GM23338 (cell line): ENCODE results near the gene CACNB4. TPM values are rescaled to one million over a fixed set of nuclear protein-coding genes. Genes with fewer than 3 reads are reported as not detected.

ENCODE experiments used
- ATAC-seq: fragments of 200-7000 bp; cut with Tn5 transposase; 3 replicates; pipeline ENCODE4 v1.9.1; 2020
- DNase-seq: peaks from one replicate; pipeline ENCODE4 v3.0.0-alpha.2; 2015; ENCODE audit warnings: low spot score
- H2AFZ ChIP-seq: fragments of 200-600 bp; sonication (generic); 2 replicates; pipeline ENCODE4 v1.8.0; 2016; ENCODE audit warnings: antibody characterized with exemption, mild to moderate bottlenecking, moderate library complexity
- H3F3A ChIP-seq: fragments of 200-600 bp; sonication (generic); replicated peaks from 2 replicates; pipeline ENCODE4 v1.8.0; 2017; ENCODE audit warnings: antibody characterized with exemption, mixed run types, low read depth
- H3K27ac ChIP-seq: fragments of 200-600 bp; sonication (generic); 2 replicates; pipeline ENCODE4 v1.6.1; 2016; ENCODE audit warnings: low read depth
- H3K27me3 ChIP-seq: fragments of 200-600 bp; sonication (generic); 2 replicates; pipeline ENCODE4 v1.8.0; 2016; ENCODE audit warnings: mild to moderate bottlenecking, mixed run types, moderate library complexity; ENCODE audit not compliant: insufficient read depth
- H3K36me3 ChIP-seq: fragments of 200-600 bp; sonication (generic); 2 replicates; pipeline ENCODE4 v1.8.0; 2016; ENCODE audit warnings: mild to moderate bottlenecking; ENCODE audit not compliant: insufficient read depth
- H3K4me1 ChIP-seq: fragments of 200-600 bp; sonication (generic); 2 replicates; pipeline ENCODE4 v1.8.0; 2016; ENCODE audit warnings: mild to moderate bottlenecking, moderate library complexity; ENCODE audit not compliant: insufficient read depth
- H3K4me2 ChIP-seq: fragments of 200-600 bp; sonication (generic); 2 replicates; pipeline ENCODE4 v1.7.1; 2017; ENCODE audit warnings: mixed run types
- H3K4me3 ChIP-seq: fragments of 200-600 bp; sonication (generic); 2 replicates; pipeline ENCODE4 v1.6.1; 2016; ENCODE audit warnings: mixed run types
- H3K79me2 ChIP-seq: fragments of 200-600 bp; sonication (generic); replicated peaks from 2 replicates; pipeline ENCODE4 v1.8.0; 2017; ENCODE audit warnings: mild to moderate bottlenecking; ENCODE audit not compliant: insufficient read depth
- H3K9me2 ChIP-seq: fragments of 200-600 bp; sonication (generic); 2 replicates; pipeline ENCODE4 v1.8.0; 2017; ENCODE audit not compliant: insufficient read depth
- H4K20me1 ChIP-seq: fragments of 200-600 bp; sonication (generic); replicated peaks from 2 replicates; pipeline ENCODE4 v1.8.0; 2017; ENCODE audit warnings: mild to moderate bottlenecking; ENCODE audit not compliant: insufficient read depth
- H3K27ac Mint-ChIP-seq: 2 replicates; pipeline ENCODE4 v1.8.0; 2020; ENCODE audit warnings: inconsistent platforms, mild to moderate bottlenecking, moderate library complexity, mixed read lengths
- H3K27me3 Mint-ChIP-seq: 3 replicates; pipeline ENCODE4 v1.8.0; 2022; ENCODE audit warnings: low read depth, mild to moderate bottlenecking, moderate library complexity, mixed read lengths, inconsistent platforms; ENCODE audit not compliant: insufficient read depth, poor library complexity
- H3K36me3 Mint-ChIP-seq: 3 replicates; pipeline ENCODE4 v1.8.0; 2021; ENCODE audit warnings: low read depth, mild to moderate bottlenecking, inconsistent platforms, moderate library complexity, mixed read lengths
- H3K4me1 Mint-ChIP-seq: 3 replicates; pipeline ENCODE4 v1.8.0; 2020; ENCODE audit warnings: mild to moderate bottlenecking, inconsistent platforms, mixed read lengths
- H3K4me3 Mint-ChIP-seq: 3 replicates; pipeline ENCODE4 v1.8.0; 2021; ENCODE audit warnings: moderate library complexity, mild to moderate bottlenecking, inconsistent platforms, mixed read lengths
- H3K9me3 Mint-ChIP-seq: 3 replicates; pipeline ENCODE4 v1.8.0; 2020; ENCODE audit warnings: moderate library complexity, mild to moderate bottlenecking, inconsistent platforms, mixed read lengths
- CREB1 ChIP-seq: fragments of 250-450 bp; sonication (Bioruptor Pico); IDR thresholded peaks from 2 replicates; pipeline ENCODE4 v1.5.0; 2020; ENCODE audit warnings: low read depth, mild to moderate bottlenecking, moderate library complexity
- EZH2 ChIP-seq: fragments of 200-600 bp; sonication (generic); IDR thresholded peaks from one replicate; pipeline ENCODE4 v1.8.0; 2017; ENCODE audit warnings: antibody characterized with exemption, mild to moderate bottlenecking, low read depth; ENCODE audit not compliant: unreplicated experiment
- JUNB ChIP-seq: IDR thresholded peaks from one replicate; pipeline ENCODE4 v1.6.1; 2016; ENCODE audit warnings: antibody characterized with exemption; ENCODE audit not compliant: unreplicated experiment
- NANOG ChIP-seq: IDR thresholded peaks from 2 replicates; pipeline ENCODE4 v1.6.1; 2016; ENCODE audit warnings: antibody characterized with exemption, borderline replicate concordance
- ZNF114 ChIP-seq: fragments of 250-450 bp; sonication (Bioruptor Pico); IDR thresholded peaks from 2 replicates; pipeline ENCODE4 v1.5.0; 2020; ENCODE audit warnings: mild to moderate bottlenecking, moderate library complexity
- ZNF331 ChIP-seq: fragments of 250-450 bp; sonication (Bioruptor Pico); IDR thresholded peaks from 2 replicates; pipeline ENCODE4 v1.5.0; 2020; ENCODE audit warnings: low read depth, mild to moderate bottlenecking, moderate library complexity
- polyA plus RNA-seq: library from polyadenylated mRNA; unstranded; fragments of >200 nt; fragmentation: Nextera tagmentation; extraction: Ambion mirVana; gene quantifications from 2 replicates; pipeline ENCODE4 v1.2.1, GENCODE V29; 2016
- total RNA-seq: library from RNA; depleted of rRNA; stranded (reverse); fragments of >200 nt; shearing (Covaris generic); gene quantifications from 2 replicates; pipeline ENCODE4 v1.2.3, GENCODE V29; 2014
- TF ChIP-seq, protein P1 (sequence below): fragments of 250-450 bp; sonication (Bioruptor Pico); IDR thresholded peaks from 2 replicates; pipeline ENCODE4 v1.5.0; 2020; ENCODE audit warnings: mild to moderate bottlenecking, moderate library complexity
- TF ChIP-seq, protein P2 (sequence below): IDR thresholded peaks from 2 replicates; pipeline ENCODE4 v1.6.1; 2016; ENCODE audit warnings: antibody characterized with exemption
- TF ChIP-seq, protein P3 (sequence below), 2 experiments: fragments of 200-600 bp in 1 of 2; sonication (generic) in 1 of 2; conservative IDR thresholded peaks; 2 replicates each; pipeline versions ENCODE4 v1.5.1 to v1.6.1; 2016 to 2017; ENCODE audit warnings: antibody characterized with exemption in 2 of 2, low read depth in 2 of 2, mild to moderate bottlenecking in 2 of 2, moderate library complexity in 1 of 2

CACNB4 gene
- total and polyA plus RNA-seq, 2 experiments from 2014 or later = 4.0 to 9.8 TPM

DNA sequence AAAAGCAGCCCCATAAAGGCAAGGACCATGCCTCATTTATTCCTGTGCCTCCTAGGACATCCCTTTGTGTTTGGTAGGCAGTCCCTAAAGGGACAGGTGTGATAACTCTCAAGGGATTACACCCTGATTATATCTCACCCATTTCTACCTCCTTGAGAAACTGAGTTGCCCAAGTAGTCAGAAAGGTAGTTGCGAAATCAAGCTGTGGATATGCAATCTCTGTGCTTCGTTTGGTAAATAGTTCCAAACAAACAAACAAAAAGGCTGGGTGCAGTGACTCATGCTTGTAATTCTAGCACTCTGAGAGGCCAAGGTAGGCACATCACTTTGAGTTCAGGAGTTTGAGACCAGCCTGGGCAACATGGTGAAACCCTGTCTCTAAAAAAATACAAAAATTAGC, 170.5 kb downstream of the CACNB4 start (continued):
- TF ChIP-seq, protein P1, sequence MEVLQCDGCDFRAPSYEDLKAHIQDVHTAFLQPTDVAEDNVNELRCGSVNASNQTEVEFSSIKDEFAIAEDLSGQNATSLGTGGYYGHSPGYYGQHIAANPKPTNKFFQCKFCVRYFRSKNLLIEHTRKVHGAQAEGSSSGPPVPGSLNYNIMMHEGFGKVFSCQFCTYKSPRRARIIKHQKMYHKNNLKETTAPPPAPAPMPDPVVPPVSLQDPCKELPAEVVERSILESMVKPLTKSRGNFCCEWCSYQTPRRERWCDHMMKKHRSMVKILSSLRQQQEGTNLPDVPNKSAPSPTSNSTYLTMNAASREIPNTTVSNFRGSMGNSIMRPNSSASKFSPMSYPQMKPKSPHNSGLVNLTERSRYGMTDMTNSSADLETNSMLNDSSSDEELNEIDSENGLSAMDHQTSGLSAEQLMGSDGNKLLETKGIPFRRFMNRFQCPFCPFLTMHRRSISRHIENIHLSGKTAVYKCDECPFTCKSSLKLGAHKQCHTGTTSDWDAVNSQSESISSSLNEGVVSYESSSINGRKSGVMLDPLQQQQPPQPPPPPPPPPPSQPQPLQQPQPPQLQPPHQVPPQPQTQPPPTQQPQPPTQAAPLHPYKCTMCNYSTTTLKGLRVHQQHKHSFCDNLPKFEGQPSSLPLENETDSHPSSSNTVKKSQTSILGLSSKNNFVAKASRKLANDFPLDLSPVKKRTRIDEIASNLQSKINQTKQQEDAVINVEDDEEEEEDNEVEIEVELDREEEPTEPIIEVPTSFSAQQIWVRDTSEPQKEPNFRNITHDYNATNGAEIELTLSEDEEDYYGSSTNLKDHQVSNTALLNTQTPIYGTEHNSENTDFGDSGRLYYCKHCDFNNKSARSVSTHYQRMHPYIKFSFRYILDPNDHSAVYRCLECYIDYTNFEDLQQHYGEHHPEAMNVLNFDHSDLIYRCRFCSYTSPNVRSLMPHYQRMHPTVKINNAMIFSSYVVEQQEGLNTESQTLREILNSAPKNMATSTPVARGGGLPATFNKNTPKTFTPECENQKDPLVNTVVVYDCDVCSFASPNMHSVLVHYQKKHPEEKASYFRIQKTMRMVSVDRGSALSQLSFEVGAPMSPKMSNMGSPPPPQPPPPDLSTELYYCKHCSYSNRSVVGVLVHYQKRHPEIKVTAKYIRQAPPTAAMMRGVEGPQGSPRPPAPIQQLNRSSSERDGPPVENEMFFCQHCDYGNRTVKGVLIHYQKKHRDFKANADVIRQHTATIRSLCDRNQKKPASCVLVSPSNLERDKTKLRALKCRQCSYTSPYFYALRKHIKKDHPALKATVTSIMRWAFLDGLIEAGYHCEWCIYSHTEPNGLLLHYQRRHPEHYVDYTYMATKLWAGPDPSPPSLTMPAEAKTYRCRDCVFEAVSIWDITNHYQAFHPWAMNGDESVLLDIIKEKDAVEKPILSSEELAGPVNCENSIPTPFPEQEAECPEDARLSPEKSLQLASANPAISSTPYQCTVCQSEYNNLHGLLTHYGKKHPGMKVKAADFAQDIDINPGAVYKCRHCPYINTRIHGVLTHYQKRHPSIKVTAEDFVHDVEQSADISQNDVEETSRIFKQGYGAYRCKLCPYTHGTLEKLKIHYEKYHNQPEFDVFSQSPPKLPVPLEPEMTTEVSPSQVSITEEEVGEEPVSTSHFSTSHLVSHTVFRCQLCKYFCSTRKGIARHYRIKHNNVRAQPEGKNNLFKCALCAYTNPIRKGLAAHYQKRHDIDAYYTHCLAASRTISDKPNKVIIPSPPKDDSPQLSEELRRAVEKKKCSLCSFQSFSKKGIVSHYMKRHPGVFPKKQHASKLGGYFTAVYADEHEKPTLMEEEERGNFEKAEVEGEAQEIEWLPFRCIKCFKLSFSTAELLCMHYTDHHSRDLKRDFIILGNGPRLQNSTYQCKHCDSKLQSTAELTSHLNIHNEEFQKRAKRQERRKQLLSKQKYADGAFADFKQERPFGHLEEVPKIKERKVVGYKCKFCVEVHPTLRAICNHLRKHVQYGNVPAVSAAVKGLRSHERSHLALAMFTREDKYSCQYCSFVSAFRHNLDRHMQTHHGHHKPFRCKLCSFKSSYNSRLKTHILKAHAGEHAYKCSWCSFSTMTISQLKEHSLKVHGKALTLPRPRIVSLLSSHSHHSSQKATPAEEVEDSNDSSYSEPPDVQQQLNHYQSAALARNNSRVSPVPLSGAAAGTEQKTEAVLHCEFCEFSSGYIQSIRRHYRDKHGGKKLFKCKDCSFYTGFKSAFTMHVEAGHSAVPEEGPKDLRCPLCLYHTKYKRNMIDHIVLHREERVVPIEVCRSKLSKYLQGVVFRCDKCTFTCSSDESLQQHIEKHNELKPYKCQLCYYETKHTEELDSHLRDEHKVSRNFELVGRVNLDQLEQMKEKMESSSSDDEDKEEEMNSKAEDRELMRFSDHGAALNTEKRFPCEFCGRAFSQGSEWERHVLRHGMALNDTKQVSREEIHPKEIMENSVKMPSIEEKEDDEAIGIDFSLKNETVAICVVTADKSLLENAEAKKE = no peak
- no peak for TF ChIP-seq CREB1 (CRISPR knock-in tag)
- no peak for TF ChIP-seq NANOG
- TF ChIP-seq ZNF331 (CRISPR knock-in tag) = no peak

DNA sequence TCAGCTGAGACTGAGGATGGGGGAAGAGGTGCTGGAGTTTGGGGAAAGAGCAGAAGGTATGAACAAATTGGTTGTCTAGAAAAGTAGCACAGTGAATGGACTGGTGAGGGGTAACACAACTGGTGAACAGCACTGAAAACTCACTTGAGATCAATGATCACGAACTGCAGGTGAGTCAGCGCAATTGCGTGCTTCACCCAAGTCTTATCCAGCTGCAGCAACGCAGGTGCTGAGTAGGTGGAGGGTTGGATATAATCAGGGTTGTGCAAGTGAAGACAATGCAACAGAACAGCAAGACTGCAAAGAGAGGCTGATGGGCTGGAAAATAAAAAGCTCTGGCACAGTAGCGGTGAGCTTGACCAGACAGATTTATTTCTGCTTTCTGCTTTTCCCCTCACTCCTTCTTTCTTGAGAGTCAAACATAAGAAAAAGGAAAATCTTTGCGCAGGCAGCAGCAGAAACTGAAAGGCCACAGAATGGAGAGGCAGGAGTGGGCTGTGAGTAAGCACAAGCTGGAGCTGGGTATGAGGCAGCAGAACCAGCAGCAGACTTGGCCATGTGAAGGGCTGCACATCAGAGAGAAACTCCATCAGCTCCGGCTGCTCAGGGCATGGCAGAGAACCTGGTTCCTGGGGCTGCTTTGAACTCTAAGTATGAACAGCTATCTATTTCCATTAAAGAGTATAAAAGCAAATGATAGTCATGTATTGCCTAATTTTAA, 171.2 kb downstream of the CACNB4 start:
- peaks cover 19% of the 10 kb centered on the region; the same call in 1 of the 2 replicates for H3K4me1 ChIP-seq
- H2AFZ ChIP-seq = no peak overlapping the region
- no peak overlapping the region for H3K4me3 Mint-ChIP-seq
- peak; percentile 45 for DNase-seq
- no peaks in the 10 kb centered on the region for H3K79me2 ChIP-seq
- H3K9me3 Mint-ChIP-seq = no peaks in the 10 kb centered on the region
- H3K27me3 Mint-ChIP-seq = peaks cover 4% of the 10 kb centered on the region
- H3K27me3 ChIP-seq = no peaks in the 10 kb centered on the region
- peak overlapping the region; percentile 45 for H3K27ac Mint-ChIP-seq
- no peaks in the 10 kb centered on the region for H4K20me1 ChIP-seq
- H3K9me2 ChIP-seq = no peaks in the 10 kb centered on the region
- H3K4me2 ChIP-seq = no peak overlapping the region
- no peaks in the 10 kb centered on the region for H3F3A ChIP-seq
- ATAC-seq = peak; percentile 84
- H3K36me3 ChIP-seq = no peaks in the 10 kb centered on the region
- H3K4me1 Mint-ChIP-seq = peaks cover 17% of the 10 kb centered on the region
- no peak overlapping the region for H3K27ac ChIP-seq
- H3K4me3 ChIP-seq = no peak overlapping the region
- no peaks in the 10 kb centered on the region for H3K36me3 Mint-ChIP-seq
- TF ChIP-seq, protein P2, sequence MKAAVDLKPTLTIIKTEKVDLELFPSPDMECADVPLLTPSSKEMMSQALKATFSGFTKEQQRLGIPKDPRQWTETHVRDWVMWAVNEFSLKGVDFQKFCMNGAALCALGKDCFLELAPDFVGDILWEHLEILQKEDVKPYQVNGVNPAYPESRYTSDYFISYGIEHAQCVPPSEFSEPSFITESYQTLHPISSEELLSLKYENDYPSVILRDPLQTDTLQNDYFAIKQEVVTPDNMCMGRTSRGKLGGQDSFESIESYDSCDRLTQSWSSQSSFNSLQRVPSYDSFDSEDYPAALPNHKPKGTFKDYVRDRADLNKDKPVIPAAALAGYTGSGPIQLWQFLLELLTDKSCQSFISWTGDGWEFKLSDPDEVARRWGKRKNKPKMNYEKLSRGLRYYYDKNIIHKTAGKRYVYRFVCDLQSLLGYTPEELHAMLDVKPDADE = no peak
- TF ChIP-seq JUNB = no peak
- TF ChIP-seq EZH2 = no peak
- TF ChIP-seq ZNF114 (CRISPR knock-in tag) = no peak
- TF ChIP-seq, protein P3, sequence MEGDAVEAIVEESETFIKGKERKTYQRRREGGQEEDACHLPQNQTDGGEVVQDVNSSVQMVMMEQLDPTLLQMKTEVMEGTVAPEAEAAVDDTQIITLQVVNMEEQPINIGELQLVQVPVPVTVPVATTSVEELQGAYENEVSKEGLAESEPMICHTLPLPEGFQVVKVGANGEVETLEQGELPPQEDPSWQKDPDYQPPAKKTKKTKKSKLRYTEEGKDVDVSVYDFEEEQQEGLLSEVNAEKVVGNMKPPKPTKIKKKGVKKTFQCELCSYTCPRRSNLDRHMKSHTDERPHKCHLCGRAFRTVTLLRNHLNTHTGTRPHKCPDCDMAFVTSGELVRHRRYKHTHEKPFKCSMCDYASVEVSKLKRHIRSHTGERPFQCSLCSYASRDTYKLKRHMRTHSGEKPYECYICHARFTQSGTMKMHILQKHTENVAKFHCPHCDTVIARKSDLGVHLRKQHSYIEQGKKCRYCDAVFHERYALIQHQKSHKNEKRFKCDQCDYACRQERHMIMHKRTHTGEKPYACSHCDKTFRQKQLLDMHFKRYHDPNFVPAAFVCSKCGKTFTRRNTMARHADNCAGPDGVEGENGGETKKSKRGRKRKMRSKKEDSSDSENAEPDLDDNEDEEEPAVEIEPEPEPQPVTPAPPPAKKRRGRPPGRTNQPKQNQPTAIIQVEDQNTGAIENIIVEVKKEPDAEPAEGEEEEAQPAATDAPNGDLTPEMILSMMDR (conservative IDR thresholded peaks at IDR 0.05; ENCODE audit: low read depth in 2 of 2) = no peak
